HepG2 (cell line): ENCODE results near the gene ETFA. TPM values are rescaled to one million over a fixed set of nuclear protein-coding genes. Genes with fewer than 3 reads are reported as not detected.

Experiments used
- BRD4 ChIP-seq: sonication (generic); formaldehyde crosslinking; IDR thresholded peaks from 2 replicates; pipeline ENCODE4 v1.4.0; 2020; ENCODE audit warnings: missing genetic modification reagents
- CCAR2 ChIP-seq: fragments of 200-400 bp; formaldehyde crosslinking; optimal IDR thresholded peaks from 2 replicates; pipeline ENCODE3; 2018; ENCODE audit warnings: low read depth, mild to moderate bottlenecking, low read length, moderate library complexity
- CHCHD3 ChIP-seq: sonication (generic); formaldehyde crosslinking; IDR thresholded peaks from 2 replicates; pipeline ENCODE4 v1.8.0; 2022; ENCODE audit warnings: mild to moderate bottlenecking, missing genetic modification reagents, moderate library complexity
- GABPA ChIP-seq, 2 experiments: IDR thresholded peaks; 2 replicates each; pipeline ENCODE4 v1.6.1; 2011 to 2016; ENCODE audit warnings: low read depth in 2 of 2, low read length in 1 of 2, missing biosample characterization in 1 of 2, missing genetic modification characterization in 1 of 2
- HOXA7 ChIP-seq: sonication (generic); formaldehyde crosslinking; IDR thresholded peaks from 2 replicates; pipeline ENCODE4 v1.8.1; 2022; ENCODE audit warnings: mild to moderate bottlenecking, missing genetic modification reagents, moderate library complexity
- HOXA9 ChIP-seq: sonication (generic); formaldehyde crosslinking; IDR thresholded peaks from 2 replicates; pipeline ENCODE4 v1.8.1; 2022; ENCODE audit warnings: missing genetic modification reagents, mild to moderate bottlenecking, moderate library complexity, borderline replicate concordance
- MBNL3 ChIP-seq: fragments of 250-450 bp; sonication (Bioruptor Pico); conservative IDR thresholded peaks from 2 replicates; pipeline ENCODE4 v1.8.0; 2022; ENCODE audit warnings: mild to moderate bottlenecking, inconsistent platforms
- NBN ChIP-seq: fragments of 450-650 bp; conservative IDR thresholded peaks from 2 replicates; pipeline ENCODE4 v1.6.1; 2017
- NFIB ChIP-seq: sonication (generic); formaldehyde crosslinking; IDR thresholded peaks from 2 replicates; pipeline ENCODE4 v1.9.0; 2021; ENCODE audit warnings: missing genetic modification reagents, mild to moderate bottlenecking, borderline replicate concordance
- REXO4 ChIP-seq: sonication (generic); formaldehyde crosslinking; IDR thresholded peaks from 2 replicates; pipeline ENCODE4 v1.8.0; 2022; ENCODE audit warnings: missing genetic modification reagents, mild to moderate bottlenecking, borderline replicate concordance
- ZNF205 ChIP-seq: IDR thresholded peaks from 2 replicates; pipeline ENCODE4 v1.6.1; 2018; ENCODE audit warnings: missing biosample characterization, missing genetic modification reagents
- ZNF224 ChIP-seq: sonication (generic); formaldehyde crosslinking; IDR thresholded peaks from 2 replicates; pipeline ENCODE4 v1.5.0; 2020; ENCODE audit warnings: mild to moderate bottlenecking, missing genetic modification reagents
- ZNF274 ChIP-seq: sonication (generic); formaldehyde crosslinking; IDR thresholded peaks from 2 replicates; pipeline ENCODE4 v1.5.1; 2020; ENCODE audit warnings: mild to moderate bottlenecking, missing genetic modification reagents
- ZNF331 ChIP-seq: sonication (generic); formaldehyde crosslinking; IDR thresholded peaks from 2 replicates; pipeline ENCODE4 v1.4.0; 2020; ENCODE audit warnings: missing genetic modification reagents
- ZNF563 ChIP-seq: sonication (generic); formaldehyde crosslinking; IDR thresholded peaks from 2 replicates; pipeline ENCODE4 v1.8.0; 2022; ENCODE audit warnings: mild to moderate bottlenecking, moderate library complexity, missing genetic modification reagents
- ZNF567 ChIP-seq: sonication (generic); formaldehyde crosslinking; IDR thresholded peaks from 2 replicates; pipeline ENCODE4 v1.8.1; 2023; ENCODE audit warnings: mild to moderate bottlenecking, missing genetic modification reagents, borderline replicate concordance
- ZNF746 ChIP-seq: sonication (generic); formaldehyde crosslinking; IDR thresholded peaks from 2 replicates; pipeline ENCODE4 v1.8.0; 2022; ENCODE audit warnings: mild to moderate bottlenecking, missing genetic modification reagents
- ZNF788 ChIP-seq: sonication (generic); formaldehyde crosslinking; IDR thresholded peaks from 2 replicates; pipeline ENCODE4 v1.5.0; 2020; ENCODE audit warnings: mild to moderate bottlenecking, missing genetic modification reagents, borderline replicate concordance
- polyA plus RNA-seq, 8 experiments: library from polyadenylated mRNA; depleted of rRNA in 3 of 8; stranded (reverse) in 7 of 8; unstranded in 1 of 8; fragments of >200 nt; fragmentation: Illumina TruSeq in 4 of 8; extraction: Trizol in 4 of 8; gene quantifications; 2 replicates each; pipeline versions ENCODE4 v1.2.1 to v1.2.3, GENCODE V29; 2011 to 2016; ENCODE audit warnings: low read depth in 4 of 8, missing spikeins in 1 of 8, mixed read lengths in 1 of 8; ENCODE audit not compliant: insufficient read depth in 1 of 8
- total RNA-seq, 5 experiments: library from RNA; depleted of rRNA; stranded (reverse); fragments of >200 nt; fragmentation: Illumina TruSeq; extraction: Trizol; gene quantifications; 2 replicates each; pipeline ENCODE4 v1.2.3, GENCODE V29; 2016; ENCODE audit warnings: low read depth in 1 of 5
- TF ChIP-seq, protein P1 (sequence below): fragments of 450-650 bp; IDR thresholded peaks from 2 replicates; pipeline ENCODE4 v1.6.1; 2017; ENCODE audit warnings: mild to moderate bottlenecking
- TF ChIP-seq, protein P2 (sequence below): sonication (generic); formaldehyde crosslinking; IDR thresholded peaks from 2 replicates; pipeline ENCODE4 v1.5.0; 2020; ENCODE audit warnings: mild to moderate bottlenecking, low read depth, missing genetic modification reagents, borderline replicate concordance

ETFA gene
- total and polyA plus RNA-seq, 2 of the 13 experiments (the other 11 are each of a cell fraction or from before 2014, with no cell fraction given), result 291 to 396 TPM

DNA sequence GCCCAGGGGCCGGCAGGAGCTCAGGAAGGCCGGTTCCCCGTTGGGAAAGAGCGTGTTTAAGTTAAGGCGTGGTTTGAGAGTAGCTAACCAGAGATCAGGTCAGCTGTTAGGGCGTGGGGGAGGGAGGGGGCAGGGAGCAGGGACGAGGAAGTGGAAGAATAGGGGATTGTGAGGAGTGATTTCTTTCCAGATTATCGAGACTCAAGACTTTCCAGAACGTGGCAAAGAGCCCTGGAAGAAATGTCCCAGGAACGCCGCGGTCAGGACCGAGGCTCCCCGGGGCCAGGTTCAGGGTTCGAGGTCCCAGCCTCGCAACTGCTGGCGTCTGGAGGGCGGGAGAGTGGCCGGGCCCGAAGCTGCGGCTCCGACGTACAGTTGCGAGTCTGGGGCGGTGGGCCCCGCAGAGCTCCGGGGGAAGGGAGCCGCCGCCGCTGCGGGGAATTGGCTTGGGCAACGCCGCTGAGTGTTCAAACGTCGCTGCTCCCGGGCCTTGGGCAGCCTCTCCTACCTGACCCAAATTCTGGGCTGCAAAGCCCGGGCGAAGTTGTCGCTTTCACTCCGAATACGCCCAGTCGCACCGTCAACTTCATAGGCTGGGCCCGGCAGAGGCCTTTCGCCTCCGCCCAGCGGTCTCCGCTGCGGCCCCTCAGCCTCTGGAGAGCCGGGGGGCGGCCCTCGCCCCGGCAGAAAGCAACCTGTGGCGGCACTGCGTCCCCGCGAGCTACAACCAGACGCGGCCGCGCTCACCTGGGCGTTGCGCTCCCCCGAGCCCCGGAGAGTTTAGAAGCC, 34.8 kb upstream of the ETFA start (continued):
- TF ChIP-seq, protein P1, sequence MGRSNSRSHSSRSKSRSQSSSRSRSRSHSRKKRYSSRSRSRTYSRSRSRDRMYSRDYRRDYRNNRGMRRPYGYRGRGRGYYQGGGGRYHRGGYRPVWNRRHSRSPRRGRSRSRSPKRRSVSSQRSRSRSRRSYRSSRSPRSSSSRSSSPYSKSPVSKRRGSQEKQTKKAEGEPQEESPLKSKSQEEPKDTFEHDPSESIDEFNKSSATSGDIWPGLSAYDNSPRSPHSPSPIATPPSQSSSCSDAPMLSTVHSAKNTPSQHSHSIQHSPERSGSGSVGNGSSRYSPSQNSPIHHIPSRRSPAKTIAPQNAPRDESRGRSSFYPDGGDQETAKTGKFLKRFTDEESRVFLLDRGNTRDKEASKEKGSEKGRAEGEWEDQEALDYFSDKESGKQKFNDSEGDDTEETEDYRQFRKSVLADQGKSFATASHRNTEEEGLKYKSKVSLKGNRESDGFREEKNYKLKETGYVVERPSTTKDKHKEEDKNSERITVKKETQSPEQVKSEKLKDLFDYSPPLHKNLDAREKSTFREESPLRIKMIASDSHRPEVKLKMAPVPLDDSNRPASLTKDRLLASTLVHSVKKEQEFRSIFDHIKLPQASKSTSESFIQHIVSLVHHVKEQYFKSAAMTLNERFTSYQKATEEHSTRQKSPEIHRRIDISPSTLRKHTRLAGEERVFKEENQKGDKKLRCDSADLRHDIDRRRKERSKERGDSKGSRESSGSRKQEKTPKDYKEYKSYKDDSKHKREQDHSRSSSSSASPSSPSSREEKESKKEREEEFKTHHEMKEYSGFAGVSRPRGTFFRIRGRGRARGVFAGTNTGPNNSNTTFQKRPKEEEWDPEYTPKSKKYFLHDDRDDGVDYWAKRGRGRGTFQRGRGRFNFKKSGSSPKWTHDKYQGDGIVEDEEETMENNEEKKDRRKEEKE, result no peak
- TF ChIP-seq CCAR2 (no peak), HOXA7 (no peak), ZNF563 (CRISPR knock-in tag) (peak; percentile 17; the same call in 1 of the 2 replicates), CHCHD3 (no peak), ZNF746 (0 out of 2 replicates have a peak, but pooled peaks have one; percentile 14), MBNL3 (CRISPR knock-in tag) (no peak), ZNF274 (CRISPR knock-in tag) (no peak), HOXA9 (no peak), GABPA (IDR thresholded peaks at IDR 0.05; ENCODE audit: low read depth, low read length) (no peak), GABPA (CRISPR knock-in tag; IDR thresholded peaks at IDR 0.05; ENCODE audit: low read depth) (no peak), ZNF788 (no peak), BRD4 (CRISPR knock-in tag) (no peak), REXO4 (CRISPR knock-in tag) (no peak), NBN (no peak), ZNF567 (CRISPR knock-in tag) (no peak), ZNF205 (CRISPR knock-in tag) (no peak), ZNF331 (CRISPR knock-in tag) (no peak), ZNF224 (CRISPR knock-in tag) (no peak), NFIB (CRISPR knock-in tag) (no peak)
- TF ChIP-seq, protein P2, sequence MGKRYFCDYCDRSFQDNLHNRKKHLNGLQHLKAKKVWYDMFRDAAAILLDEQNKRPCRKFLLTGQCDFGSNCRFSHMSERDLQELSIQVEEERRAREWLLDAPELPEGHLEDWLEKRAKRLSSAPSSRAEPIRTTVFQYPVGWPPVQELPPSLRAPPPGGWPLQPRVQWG (CRISPR knock-in tag), result no peak
